ENCODE measurements around the gene NDUFA12.
"Not testable (repeated sequence)": the region's sequence is repeated elsewhere in the genome, so short reads cannot be mapped to it uniquely, and the experiment has no call there.

Gene NDUFA12

DNA sequence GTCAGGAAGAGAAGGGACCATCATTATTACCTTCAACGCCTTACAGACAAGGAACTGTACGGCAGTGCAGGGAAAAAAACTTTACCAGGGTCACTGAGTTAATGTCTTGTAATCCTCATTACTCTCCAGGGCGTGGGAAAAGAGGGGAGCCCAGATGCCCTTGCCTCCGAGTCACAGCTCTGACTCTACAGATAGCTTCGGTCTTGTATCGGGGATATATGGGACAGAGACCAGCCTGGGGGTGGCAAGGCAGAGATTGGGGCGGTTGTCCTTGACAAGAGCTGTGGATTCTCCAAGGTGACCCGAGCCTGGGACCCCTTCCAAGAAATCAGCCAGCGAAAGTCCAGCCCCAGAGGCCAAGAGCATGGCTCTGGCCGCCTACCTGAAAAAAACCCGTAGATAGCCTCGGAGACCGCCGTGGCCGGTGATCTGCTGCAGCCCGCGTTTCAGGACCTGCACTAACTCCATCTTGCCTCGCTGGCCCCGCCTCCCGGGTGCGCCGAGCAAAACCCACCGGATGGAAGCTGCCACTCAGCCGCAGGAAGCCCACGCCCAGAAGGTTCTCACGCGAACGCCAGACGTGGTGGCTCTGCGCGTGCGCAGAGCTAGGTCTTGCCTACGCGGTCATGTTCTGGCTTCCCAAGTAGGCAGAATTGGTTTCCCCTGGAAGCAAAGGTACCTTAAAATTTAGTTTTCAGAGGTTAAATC lies at the start of gene NDUFA12:
Gene NDUFA12, minus strand, starts transcription at position 485 of the 708 bp plus-strand sequence. Its CDS starts 17 bp downstream, at position 468.
- peak; percentile 99 for DNase-seq

DNA sequence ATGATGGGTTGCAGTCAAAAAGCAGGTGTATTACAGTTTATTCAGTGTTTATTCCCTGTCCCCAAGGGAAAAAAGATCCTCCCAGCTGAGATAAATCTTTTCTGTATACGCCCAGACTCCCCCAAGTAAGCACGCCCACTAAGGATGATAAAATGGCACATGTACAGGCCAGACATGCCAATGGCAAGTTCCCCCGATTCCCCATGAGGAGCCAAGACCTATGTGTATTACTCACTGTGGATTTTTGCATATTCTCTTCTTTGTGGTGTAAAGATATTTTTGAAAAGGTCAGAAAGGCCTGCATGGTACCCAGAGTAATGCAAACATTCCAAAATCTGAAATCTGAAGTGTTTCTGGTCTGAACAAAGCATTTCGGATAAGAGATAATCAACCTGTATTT lies 47.7 kb upstream of the NDUFA12 start:
- peak; percentile 5 for DNase-seq

DNA sequence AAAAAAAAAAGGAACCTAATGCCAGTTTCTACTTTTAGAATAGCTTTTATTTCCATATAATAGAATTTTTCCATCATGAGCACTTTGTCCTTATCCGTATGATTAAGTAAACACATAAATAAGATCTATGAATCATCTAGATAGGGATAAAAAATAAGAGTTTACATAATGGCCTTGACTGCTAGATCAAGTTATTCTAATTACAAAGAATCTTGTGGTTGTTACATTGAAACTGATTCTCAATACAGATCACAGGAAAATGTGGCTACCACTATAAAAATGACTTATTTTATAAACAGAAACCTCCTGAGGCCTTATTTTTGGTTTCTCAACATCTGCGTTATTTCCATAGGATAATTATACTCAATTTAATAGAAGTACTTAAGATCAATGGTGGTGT lies 34.4 kb upstream of the NDUFA12 start:
- no peak for DNase-seq

DNA sequence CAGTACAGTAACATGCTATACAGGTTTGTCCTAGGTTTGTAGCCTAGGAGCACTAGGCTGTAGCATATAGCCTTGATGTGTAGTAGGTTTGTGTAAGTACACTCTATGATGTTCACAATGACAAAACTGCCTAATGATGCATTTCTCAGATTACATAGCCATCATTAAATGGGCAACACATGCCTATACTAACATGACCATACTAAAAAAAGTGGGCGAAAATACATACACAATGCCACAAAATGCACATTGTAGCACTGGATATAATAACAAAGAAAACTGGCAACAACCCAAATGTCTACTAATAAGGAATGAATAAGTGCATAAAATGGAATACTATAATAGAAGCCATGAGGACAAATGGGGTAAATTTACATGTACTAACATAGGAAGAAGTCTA lies 31.3 kb upstream of the NDUFA12 start:
- DNase-seq: no peak

DNA sequence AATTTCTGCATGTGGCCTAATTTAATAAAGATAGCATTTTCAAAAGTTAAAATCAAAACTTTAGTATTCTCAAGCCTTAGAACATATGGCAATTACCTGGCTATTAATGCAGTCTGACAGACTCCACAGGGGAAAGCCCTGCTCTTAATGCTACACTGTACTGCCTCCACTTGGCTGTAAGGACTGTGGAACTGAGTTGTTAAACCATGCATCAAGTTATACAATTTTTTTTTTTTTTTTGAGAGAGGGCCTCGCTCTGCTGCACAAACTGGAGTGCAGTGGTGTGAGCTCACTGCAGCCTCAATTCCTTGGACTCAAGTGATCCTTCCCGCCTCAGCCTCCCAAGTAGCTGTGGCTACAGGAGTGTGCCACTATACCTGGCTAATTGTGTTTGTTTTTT lies 19.0 kb upstream of the NDUFA12 start:
- no peak for DNase-seq

DNA sequence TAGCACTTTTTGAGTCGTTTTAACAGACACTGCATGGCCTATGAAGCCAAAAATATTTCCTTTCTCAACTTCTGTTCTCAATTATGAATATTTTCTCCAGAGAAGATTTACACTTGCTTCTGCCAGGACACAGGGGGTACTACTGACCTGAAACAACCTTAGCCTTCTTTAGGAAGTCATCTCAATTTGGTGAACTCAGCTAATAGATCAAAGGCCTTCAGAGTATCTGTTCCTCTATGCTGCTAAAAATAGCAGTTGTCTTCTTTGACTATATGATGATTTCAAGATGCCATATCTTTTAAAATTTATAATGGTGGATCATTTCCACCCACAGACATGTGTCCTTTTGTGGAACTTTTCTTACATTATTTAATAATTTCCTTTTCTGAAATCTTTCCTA lies 14.0 kb upstream of the NDUFA12 start:
- DNase-seq: no peak

DNA sequence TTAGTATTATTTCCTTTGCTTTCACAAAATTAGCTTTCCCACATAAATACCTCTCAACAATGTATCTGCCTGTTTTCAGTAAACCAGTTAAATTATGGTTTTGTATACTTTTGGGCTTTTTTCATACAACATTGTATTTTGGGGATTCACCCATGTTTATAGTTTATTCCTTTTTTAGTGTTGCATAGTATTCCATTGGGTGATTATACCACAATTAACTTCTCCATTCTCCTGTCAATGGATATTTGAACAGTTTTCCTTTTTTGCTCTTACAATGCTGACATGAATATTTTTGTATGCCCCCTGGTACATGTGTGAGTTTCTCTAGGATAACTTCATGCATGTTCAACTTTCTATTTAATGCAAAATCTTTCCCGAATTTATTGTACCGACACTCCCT lies 12.6 kb upstream of the NDUFA12 start:
- DNase-seq: no peak

DNA sequence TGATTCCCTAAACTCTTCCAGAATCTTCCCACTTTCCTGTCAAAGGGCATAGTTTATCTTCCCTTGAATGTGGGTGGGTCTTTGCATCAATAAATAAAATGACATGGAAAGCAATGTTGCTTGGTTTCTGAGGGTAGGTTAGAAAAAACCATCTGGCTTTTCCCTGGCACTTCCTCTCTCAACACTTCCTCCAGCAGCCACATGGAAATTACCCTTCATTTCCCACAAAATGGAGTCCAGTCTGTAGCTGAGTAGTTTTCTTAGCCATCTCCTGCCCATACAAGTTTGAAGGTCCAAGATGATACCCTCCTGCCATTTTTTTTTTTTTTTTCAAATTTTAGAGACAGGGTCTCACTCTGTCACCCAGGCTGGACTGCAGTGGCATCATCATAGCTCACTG lies 11.1 kb upstream of the NDUFA12 start:
- no peak for DNase-seq

DNA sequence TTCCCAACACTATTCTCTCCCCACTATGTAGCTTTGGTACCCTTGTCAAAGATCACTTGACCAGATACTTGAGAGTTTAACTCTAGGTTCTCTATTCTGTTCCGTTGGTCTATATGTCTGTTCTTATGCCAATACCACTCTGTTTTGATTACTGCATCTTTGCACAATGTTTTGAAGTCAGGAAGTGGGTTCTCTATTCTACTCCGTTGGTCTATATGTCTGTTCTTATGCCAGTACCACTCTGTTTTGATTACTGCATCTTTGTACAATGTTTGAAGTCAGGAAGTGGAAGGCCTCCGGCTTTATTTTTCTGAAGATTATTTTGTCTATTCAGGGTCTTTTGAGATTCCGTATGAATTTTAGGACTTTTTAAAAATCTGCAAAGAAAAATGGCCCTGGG lies 2.7 kb upstream of the NDUFA12 start:
- DNase-seq: no peak

DNA sequence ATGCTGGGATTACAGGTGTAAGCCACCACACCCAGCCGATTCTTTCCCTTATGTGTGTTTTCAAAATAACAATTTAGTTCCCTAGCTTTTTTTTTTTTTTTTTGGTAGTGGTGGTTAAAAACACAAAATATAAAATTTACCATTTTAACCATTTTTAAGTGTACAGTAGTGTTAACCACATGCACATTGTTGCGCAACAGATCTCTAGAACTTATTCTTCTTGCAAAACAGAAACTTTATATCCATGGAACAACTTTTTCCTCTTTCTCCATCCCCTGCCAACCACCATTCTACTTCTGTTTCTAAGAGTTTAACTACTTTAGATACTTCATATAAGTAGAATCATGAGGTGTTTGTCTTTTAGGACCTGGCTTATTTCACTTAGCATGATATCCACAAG lies 1.1 kb upstream of the NDUFA12 start:
- peak; percentile 58 for DNase-seq

DNA sequence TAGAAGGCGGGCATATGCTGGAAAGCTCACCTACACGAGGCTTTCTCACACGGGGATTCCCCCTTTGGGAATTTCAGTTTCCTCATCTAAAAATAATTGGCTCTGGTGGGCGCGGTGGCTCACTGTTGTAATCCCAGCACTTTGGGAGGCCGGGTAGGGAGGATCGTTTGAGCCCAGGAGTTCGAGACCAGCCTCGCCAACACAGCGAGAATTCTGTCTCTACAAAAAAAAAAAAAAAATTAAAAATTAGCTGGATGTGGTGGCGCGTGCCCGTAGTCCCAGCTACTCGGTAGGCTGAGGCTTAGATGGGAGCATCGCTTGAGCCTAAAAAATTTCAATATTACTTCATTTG lies 400 bp upstream of the NDUFA12 start:
- no peak for DNase-seq

DNA sequence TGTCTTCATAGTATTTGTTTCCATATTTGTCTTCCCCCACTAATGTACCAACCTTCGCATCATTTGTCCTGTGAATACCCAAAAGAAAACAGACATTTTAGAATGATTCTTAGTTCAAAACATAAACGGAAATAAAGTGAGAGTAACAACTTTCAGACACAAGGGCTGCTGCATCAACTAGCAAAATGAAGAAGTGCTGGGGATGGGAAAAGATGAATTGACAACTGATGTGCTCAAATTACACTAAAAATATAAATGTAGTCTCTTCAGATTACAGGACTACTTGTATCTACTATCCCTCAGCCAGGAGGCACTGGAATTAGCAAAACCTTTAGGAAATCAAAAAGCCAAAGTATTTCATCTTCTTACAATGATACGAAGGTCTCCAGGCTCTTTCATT lies 743 bp downstream of the NDUFA12 start:
- DNase-seq: peak; percentile 14

DNA sequence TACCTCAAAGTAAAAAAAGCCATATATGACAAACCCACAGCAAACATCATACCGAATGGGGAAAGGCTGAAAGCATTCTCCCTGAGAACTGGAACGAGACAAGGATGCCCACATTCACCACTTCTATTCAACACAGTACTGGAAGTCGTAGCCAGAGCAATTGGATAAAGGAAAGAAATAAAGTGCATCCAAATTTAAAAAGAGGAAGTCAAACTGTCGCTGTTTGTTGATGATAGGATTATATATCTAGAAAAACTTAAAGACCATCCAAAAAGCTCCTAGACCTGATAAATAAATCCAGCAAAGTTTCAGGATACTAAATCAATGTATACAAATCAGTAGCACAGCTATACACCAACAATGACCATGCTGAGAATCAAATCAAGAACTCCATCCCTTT lies 5.2 kb downstream of the NDUFA12 start:
- DNase-seq: peak; percentile 24

DNA sequence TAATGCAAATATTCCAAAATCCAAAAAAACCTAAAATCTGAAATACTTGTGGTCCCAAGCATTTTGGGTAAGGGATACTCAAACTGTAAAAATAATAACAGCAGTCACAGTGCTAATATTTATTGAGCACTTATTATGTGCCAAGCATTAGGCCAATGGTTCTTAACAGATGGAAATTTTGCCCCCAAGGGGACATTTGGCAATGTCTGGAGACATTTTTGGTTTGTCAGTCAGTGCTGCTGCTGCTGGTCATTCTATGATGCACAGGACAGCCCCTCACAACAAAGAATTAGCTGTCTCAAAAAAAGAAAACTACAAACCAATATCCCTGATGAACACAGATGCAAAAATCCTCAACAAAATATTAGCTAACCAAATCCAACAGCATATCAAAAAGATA lies 5.8 kb downstream of the NDUFA12 start:
- no peak for DNase-seq

DNA sequence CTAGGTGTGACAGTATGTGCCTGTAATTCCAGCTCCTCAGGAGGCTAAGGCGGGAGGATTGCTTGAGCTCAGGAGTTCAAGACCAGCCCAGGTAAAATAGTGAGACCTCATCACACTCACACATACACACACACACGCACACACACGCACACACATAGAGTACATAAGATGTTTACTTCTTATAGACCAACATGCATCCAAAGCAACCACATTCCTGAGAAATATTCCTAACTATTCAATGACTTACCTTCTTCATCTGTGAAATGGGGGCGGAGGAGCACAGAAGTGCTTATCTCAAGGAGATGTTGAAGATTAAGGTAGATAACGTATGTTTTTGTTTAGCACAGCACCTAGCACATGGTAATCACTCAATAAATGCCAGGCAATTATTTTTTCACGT lies 6.4 kb downstream of the NDUFA12 start:
- DNase-seq: no peak

DNA sequence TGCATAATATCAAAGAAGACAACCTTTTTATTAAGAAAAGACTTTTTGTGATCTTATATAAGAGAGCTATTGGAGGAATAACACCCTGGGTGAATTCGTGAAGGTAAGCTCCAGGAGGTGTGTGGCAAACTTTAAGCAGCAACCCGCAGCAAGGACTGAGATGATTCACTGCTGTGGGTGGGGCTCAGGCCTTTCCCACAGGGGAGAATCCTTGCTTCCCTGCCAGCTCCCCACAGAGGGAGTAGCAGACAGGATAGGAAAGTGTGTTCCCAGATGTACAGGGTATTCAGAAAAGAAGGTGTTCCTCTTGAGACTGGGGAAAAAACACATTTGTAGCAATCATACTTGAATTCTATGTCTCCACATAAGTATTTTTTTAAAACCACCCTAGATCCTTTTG lies 9.2 kb downstream of the NDUFA12 start:
- no peak for DNase-seq

DNA sequence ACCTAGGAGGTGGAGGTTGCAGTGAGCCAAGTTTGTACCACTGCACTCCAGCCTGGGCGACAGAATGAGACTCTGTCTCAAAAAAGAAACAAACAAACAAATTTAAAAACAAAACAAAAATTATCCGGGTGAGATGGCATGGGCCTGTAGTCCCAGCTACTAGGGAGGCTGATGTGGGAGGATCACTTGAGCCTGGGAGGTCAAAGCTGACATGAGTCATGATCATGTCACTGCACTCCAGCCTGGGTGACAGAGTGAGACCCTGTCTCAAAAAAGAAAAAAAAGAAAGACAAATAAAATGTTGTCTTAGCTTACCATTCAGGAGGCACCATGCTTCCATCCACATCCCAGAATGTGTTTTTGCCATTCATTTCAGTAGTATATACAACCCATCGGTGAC lies 9.6 kb downstream of the NDUFA12 start:
- not testable (repeated sequence) for DNase-seq

DNA sequence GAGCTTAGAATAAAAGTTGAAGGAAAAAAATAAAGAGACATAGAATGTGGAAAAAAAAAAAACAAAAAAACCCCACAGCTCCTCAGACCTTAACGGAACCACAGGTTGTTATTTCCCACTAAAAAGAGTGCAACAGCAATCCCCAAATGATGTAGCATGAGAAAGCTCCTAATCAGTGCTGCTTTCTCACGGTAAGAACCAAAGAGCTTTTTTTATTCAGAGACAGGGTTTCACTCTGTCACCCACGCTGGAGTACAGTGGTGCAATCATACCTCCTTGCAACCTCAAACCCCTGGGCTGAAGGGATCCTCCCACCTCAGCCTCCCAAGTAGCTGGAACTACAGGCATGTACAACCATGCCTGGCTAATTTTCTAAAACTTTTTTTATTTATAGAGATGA lies 13.3 kb downstream of the NDUFA12 start:
- no peak for DNase-seq

DNA sequence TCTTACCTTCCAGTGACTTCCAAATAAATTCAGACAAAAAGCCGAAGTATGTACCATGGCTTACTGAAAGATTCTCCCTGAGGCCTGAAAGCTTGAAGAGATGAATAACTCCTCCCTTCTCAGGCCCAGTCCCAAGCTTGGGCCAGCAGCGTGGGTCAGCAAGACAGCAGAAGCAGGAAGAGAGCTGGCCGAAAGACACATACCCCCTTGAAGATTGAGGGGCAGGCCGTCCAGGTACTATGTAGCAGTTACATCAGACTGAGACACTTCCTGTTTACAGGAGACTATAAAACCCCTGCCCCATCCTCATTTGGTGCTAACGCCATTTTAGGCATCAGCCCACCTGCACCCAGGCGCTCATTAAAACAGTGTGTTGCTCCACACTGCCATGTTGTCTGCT lies 15.0 kb downstream of the NDUFA12 start:
- no peak for DNase-seq

DNA sequence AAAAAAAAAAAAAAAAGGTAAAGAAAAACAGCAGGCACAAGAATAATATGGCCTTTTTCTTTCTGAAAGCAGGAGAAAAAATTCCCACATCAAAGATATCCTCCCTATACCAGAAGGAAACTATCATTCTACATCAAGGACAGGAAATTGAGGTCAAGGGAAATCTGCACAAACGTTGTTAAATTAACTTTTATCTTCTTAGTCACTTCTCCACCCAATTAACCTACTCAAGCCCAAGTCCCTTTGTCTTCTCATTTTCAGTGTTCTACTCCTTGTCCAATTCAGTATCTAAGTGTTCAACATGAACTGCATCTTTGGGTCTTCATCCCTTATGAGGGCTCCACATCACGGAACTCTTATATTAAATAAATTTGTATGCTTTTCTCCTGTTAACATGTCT lies 15.7 kb downstream of the NDUFA12 start:
- no peak for DNase-seq

DNA sequence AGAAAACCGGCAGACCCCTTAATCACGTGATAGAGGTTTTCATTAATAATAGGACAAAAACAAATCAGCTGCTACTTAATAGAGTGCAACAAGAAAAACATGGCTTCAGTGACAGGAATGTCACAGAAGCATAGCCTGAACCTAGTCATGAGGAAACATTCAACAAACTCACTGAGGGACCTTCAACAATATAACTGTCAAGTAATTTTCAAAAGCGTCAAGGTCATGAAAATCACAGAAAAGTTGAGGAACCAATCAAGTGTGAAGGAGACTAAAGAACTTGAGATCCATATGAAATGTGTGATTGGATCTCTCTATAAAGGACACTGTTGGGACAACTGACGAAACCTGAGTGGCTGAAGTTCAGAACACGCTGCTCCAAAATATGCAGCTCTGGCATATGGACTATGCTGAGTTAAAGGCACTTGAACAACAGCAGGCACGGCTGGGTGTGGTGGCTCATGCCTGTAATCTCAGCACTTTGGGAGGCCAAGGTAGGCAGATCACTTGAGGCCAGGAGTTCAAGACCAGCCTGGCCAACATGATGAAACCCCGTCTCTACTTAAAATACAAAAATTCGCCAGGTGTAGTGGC lies 16.3 kb downstream of the NDUFA12 start:
- DNase-seq: no peak

DNA sequence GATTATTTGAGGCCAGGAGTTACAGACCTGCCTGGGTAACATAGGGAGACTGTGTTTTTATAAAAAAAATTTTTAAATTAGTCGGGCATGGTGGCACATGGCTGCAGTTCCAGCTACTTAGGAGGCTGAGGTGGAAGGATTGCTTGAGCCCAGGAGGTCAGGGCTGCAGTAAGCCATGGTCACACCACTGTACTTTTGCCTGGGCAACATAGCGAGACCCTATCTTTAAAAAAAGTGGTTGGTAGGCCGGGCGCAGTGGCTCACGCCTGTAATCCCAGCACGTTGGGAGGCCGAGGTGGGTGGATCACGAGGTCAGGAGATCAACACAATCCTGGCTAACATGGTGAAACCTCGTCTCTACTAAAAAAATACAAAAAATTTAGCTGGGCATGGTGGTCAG lies 18.4 kb downstream of the NDUFA12 start:
- DNase-seq: not testable (repeated sequence)

DNA sequence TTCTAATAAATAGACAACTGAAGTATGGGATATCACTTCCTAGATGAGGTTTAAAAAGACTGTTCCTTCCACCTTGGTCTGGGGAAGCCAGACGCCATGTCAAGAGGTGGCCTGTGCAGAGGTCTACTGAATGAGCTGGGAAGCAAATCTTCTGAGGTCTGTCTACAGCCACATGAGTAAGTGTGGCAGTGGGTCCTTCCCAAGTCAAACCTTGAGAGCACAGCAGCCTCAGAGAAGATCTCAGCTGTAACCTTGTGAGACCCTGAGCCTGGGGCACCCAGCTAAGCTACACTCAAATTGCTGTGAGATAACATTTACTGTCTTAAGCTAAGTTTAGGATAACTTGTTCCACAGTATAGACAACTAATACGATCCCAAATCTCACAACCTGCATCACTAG lies 20.2 kb downstream of the NDUFA12 start:
- no peak for DNase-seq

DNA sequence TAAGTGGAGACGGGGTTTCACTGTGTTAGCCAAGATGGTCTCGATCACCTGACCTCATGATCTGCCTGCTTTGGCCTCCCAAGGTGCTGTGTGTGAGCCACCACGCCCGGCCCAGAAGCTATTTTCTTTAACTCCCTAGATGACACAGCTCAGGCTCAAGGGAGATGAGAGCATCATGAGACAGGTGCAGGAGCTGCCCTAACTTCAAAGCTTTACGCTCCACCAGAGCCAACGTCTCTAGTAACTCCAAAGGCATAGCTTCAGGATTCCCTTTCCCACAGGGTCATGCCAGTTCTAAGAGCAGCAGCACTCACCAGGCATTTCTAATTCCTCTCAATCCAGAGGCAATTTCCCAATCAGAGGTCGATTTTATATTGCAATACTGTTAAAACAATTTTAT lies 21.0 kb downstream of the NDUFA12 start:
- DNase-seq: no peak

DNA sequence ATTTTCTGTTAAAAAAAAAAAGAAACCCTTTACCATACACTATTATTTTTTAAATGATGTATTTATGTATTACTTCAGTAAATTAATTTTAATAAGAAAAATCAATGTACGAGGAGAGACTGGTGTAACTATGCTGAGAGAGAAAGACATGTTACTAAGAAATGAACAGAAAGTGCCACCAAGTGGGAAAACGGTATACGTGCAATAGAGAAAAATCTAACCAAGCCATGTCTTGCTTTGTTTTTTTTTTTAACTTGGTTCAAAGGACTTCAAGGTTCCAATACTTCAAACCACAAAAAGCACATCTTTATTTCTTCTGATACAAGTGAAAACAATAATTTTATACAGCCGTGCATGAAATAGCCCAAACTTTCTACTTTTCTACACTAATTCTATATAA lies 22.9 kb downstream of the NDUFA12 start:
- DNase-seq: peak; percentile 56

Measured in hematopoietic multipotent progenitor cell treated with erythropoietin and hydrocortisone succinate and interleukin-3 and kit ligand, for 6 days (in vitro differentiated cells).